Measurements from ENCODE around the gene TRIP13.

- TF ChIP-seq TCF7L2 (IDR thresholded peaks at IDR 0.05; ENCODE audit: low read depth, low read length) (no peak), REST (IDR thresholded peaks at IDR 0.05; ENCODE audit: insufficient read depth in 1 of 2, low read depth in 2 of 2, low read length in 1 of 2) (no peak), CTCF (IDR thresholded peaks at IDR 0.05) (no peak), SIN3A (IDR thresholded peaks at IDR 0.05; ENCODE audit: borderline replicate concordance, insufficient read depth, low read depth, low read length) (no peak), POLR2AphosphoS5 (IDR thresholded peaks at IDR 0.05; ENCODE audit: low read depth, low read length) (no peak)
These were observed 17.5 kb downstream of the TRIP13 start for GRCh38 chr5:909994-910768.

Measured in Panc1 (cell line).